ENCODE results near the gene EXOC3L4. TPM values are rescaled to one million over a fixed set of nuclear protein-coding genes. Genes with fewer than 3 reads are reported as not detected.

The EXOC3L4 gene
- total and polyA plus RNA-seq, 8 donors = 1.3 to 82.8 (median 16.2) TPM

- Histone ChIP-seq H3K27me3 (no peaks in the 10 kb centered on the region), H3K27ac (peak overlapping the region in 4 of 5 donors; percentile 24 to 78 (median 70)), H3K36me3 (no peaks in the 10 kb centered on the region), H3K9me3 (no peaks in the 10 kb centered on the region), H3K4me3 (no peak overlapping the region), H3K4me1 (peaks cover 0 to 54% (median 5%) of the 10 kb centered on the region in 4 donors)
- TF ChIP-seq CTCF (IDR thresholded peaks at IDR 0.05) (no peak), POLR2AphosphoS5 (IDR thresholded peaks at IDR 0.05) (no peak), POLR2A (IDR thresholded peaks at IDR 0.05) (no peak), EP300 (IDR thresholded peaks at IDR 0.05) (no peak)
- no peak for DNase-seq
- intact Hi-C loops (cut with DNase I; ENCODE audit: low total_unique reads) = no loop called here
- WGBS, 5 donors = 73 to 81% (median 78%) methylated on average over 18 to 22 of the region's 22 CpGs
These were observed 26.0 kb upstream of the EXOC3L4 start for GRCh38 chr14:103068351-103069073.

- Histone ChIP-seq H3K27me3 (no peaks in the 10 kb centered on the region), H3K4me3 (no peak overlapping the region), H3K36me3 (no peaks in the 10 kb centered on the region), H3K27ac (no peak overlapping the region), H3K9me3 (no peaks in the 10 kb centered on the region), H3K4me1 (peaks cover 6 to 73% (median 19%) of the 10 kb centered on the region in 4 donors)
- intact Hi-C loops (cut with DNase I; ENCODE audit: low total_unique reads) = no loop called here
- TF ChIP-seq EP300 (IDR thresholded peaks at IDR 0.05) (no peak), POLR2A (IDR thresholded peaks at IDR 0.05) (no peak), POLR2AphosphoS5 (IDR thresholded peaks at IDR 0.05) (no peak), CTCF (IDR thresholded peaks at IDR 0.05) (no peak)
- DNase-seq = no peak
- 69 to 91% (median 82%) methylated on average over 5 to 8 of the region's 8 CpGs for WGBS, 5 donors
These were observed 24.2 kb upstream of the EXOC3L4 start for GRCh38 chr14:103070263-103070885.

- H3K27ac ChIP-seq = peak overlapping the region in 3 of 5 donors; percentile 29 to 72 (median 44)
- H3K4me3 ChIP-seq = no peak overlapping the region
- intact Hi-C loops (cut with DNase I; ENCODE audit: low total_unique reads) = no loop called here
- TF ChIP-seq CTCF (IDR thresholded peaks at IDR 0.05) (no peak), POLR2AphosphoS5 (IDR thresholded peaks at IDR 0.05) (no peak), EP300 (IDR thresholded peaks at IDR 0.05) (no peak), POLR2A (IDR thresholded peaks at IDR 0.05) (no peak)
- H3K27me3 ChIP-seq = no peaks in the 10 kb centered on the region
- peaks cover 7 to 80% (median 26%) of the 10 kb centered on the region in 4 donors for H3K4me1 ChIP-seq
- no peaks in the 10 kb centered on the region for H3K36me3 ChIP-seq
- no peaks in the 10 kb centered on the region for H3K9me3 ChIP-seq
- no peak for DNase-seq
- 70 to 89% (median 84%) methylated on average over 19 to 21 of the region's 21 CpGs for WGBS, 5 donors
These were observed 23.5 kb upstream of the EXOC3L4 start for GRCh38 chr14:103070971-103071542.

- no peaks in the 10 kb centered on the region for H3K27me3 ChIP-seq
- DNase-seq = no peak
- H3K36me3 ChIP-seq = no peaks in the 10 kb centered on the region
- H3K9me3 ChIP-seq = no peaks in the 10 kb centered on the region
- no peak overlapping the region for H3K4me3 ChIP-seq
- 54 to 90% (median 67%) methylated on average over 14 to 32 of the region's 32 CpGs for WGBS, 5 donors
- H3K27ac ChIP-seq = peak overlapping the region in 4 of 5 donors; percentile 7 to 72 (median 36)
- intact Hi-C loops (cut with DNase I; ENCODE audit: low total_unique reads) = no loop called here
- TF ChIP-seq POLR2AphosphoS5 (IDR thresholded peaks at IDR 0.05) = no peak
- TF ChIP-seq EP300 (IDR thresholded peaks at IDR 0.05) = no peak
- TF ChIP-seq POLR2A (IDR thresholded peaks at IDR 0.05) = no peak
- TF ChIP-seq CTCF (IDR thresholded peaks at IDR 0.05) = no peak
- H3K4me1 ChIP-seq = peaks cover 7 to 78% (median 27%) of the 10 kb centered on the region in 4 donors
These were observed 22.8 kb upstream of the EXOC3L4 start for GRCh38 chr14:103071544-103072251.
